Measurements from ENCODE around the gene PDGFRB. TPM values are rescaled to one million over a fixed set of nuclear protein-coding genes. Genes with fewer than 3 reads are reported as not detected.

Gene PDGFRB
- total RNA-seq, 6 experiments from 2014 or later, result 6.8 to 19.5 (median 9.4) TPM

DNA sequence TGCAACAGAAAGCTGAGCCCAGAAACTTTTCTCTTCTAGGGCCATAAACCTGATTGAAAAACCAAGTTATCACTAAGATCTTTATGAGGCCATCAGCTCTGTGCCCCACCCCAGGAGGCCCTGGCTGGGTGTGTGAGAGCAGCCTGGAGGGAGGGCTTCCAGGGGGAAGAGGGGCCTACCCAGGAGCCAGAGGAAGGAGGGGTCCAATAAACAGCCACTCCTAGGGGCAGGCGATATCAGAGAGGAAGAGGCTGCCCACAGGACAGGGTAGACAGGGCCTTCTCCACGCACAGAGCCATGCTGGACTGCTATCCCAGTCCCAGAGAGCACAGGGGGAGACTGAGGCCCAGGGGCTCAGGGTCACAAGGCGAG is 6.5 kb upstream of the PDGFRB start:
- DNase-seq, result no peak
- H3K27ac ChIP-seq, result no peak overlapping the region
- no peak for ATAC-seq
- no peaks in the 10 kb centered on the region for H3K4me1 ChIP-seq
- H3K9me3 ChIP-seq, result no peaks in the 10 kb centered on the region
- no peak overlapping the region for H3K4me3 ChIP-seq
- no peaks in the 10 kb centered on the region for H3K36me3 ChIP-seq
- intact Hi-C loops (cut with DNase I), result loop anchor here (5.0 to 10.0 kb wide), 2 partner anchors 55 to 183 kb away; no protein-coding TSS in a partner anchor
- TF ChIP-seq, protein P1, sequence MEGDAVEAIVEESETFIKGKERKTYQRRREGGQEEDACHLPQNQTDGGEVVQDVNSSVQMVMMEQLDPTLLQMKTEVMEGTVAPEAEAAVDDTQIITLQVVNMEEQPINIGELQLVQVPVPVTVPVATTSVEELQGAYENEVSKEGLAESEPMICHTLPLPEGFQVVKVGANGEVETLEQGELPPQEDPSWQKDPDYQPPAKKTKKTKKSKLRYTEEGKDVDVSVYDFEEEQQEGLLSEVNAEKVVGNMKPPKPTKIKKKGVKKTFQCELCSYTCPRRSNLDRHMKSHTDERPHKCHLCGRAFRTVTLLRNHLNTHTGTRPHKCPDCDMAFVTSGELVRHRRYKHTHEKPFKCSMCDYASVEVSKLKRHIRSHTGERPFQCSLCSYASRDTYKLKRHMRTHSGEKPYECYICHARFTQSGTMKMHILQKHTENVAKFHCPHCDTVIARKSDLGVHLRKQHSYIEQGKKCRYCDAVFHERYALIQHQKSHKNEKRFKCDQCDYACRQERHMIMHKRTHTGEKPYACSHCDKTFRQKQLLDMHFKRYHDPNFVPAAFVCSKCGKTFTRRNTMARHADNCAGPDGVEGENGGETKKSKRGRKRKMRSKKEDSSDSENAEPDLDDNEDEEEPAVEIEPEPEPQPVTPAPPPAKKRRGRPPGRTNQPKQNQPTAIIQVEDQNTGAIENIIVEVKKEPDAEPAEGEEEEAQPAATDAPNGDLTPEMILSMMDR (IDR thresholded peaks at IDR 0.05), result no peak
- no peak for TF ChIP-seq POLR2A (IDR thresholded peaks at IDR 0.05)
- H3K27me3 ChIP-seq, result peaks cover 0 to 6% of the 10 kb centered on the region in 2 donors
- 80% methylated on average over 1 of the region's 3 CpGs for WGBS (ENCODE audit: insufficient coverage, low coverage, low lambda C conversion rate, missing lambda C conversion rate)

DNA sequence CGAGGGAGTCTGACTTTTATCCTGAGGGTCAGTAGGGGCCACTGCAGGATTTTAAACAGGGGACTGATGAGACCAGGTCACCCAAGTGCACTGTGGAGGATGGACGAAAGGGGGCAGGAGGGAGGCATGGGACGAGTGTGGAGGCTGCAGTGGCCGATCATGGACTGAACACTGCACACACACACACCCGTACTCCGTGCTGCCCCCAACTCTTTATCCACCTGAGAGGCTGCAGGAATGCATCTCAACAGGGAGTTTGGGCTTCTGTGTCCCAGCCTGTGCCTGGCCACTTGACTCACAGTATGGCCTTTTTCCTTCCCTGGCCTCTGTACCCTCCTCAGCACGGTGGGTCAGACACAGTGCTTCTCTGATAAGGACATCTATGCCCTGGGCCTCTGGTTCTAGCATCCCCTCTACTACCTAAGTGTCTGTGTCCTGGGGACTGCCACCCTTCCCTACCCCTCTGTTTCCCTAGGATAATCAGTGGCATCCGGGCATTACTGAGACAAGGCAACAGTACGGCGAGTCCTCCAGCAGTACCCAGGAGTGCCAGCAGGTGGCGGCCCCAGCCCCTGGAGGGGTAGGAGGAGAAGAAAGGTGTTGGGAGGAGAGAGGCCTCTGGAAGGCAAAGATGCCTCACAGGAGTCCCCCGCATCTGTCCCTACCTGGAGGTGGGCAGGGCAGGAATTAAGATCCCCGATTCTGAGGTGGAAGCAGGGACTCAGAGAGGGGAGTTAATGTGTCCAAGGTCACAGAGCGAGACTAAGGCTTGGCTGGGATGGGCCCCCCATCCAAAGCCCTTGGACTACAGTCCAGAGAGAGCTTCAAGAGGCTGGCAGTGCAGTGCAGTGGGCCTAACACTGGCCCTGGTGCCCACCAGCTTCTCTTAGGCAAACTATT is 5.8 kb upstream of the PDGFRB start:
- H3K9me3 ChIP-seq, result no peaks in the 10 kb centered on the region
- TF ChIP-seq POLR2A (IDR thresholded peaks at IDR 0.05), result no peak
- TF ChIP-seq, protein P1 (IDR thresholded peaks at IDR 0.05), result peak; percentile 82 to 93 (median 86)
- 33% methylated on average over 11 of the region's 14 CpGs for WGBS (ENCODE audit: insufficient coverage, low coverage, low lambda C conversion rate, missing lambda C conversion rate)
- H3K36me3 ChIP-seq, result no peaks in the 10 kb centered on the region
- no peaks in the 10 kb centered on the region for H3K27me3 ChIP-seq
- intact Hi-C loops (cut with DNase I), result loop anchor here (5.0 to 10.0 kb wide), 2 partner anchors 56 to 183 kb away; no protein-coding TSS in a partner anchor
- H3K4me1 ChIP-seq, result no peaks in the 10 kb centered on the region
- H3K4me3 ChIP-seq, result no peak overlapping the region
- ATAC-seq, result peak; percentile 91 to 95 (median 94)
- no peak overlapping the region for H3K27ac ChIP-seq
- peak; percentile 77 to 86 (median 83) for DNase-seq

DNA sequence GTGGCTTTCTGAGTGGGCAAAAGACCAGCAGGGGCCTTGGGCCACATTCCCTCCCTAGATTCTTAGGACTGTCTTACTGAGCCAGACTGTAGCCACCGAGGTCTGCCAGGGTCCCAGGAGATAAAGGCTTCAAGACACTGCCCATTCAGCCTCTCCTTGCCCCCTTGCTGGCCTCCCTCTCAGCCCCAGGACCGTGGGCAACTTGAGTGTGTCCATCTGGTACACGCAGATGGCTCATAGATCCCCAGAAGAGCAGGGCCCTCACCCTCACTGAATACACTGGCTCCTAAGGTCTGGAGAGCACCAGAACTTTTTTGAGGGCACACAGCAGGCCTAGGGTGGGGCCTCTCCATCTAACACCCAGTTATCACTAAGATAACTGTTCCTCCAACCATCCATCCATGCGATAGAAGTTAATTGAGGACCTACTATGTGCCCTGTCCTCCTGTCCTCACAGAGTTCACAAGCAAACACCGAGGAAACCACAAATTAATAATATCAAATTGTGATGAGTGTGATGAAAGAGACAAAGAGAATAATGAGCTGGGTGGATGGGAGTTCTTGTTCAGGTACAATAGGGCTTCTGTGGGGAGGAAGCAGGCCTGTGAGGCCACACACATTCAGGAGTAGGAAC is 4.9 kb upstream of the PDGFRB start:
- intact Hi-C loops (cut with DNase I), result loop anchor here (5.0 to 10.0 kb wide), 2 partner anchors 57 to 184 kb away; no protein-coding TSS in a partner anchor
- Histone ChIP-seq H3K27ac (no peak overlapping the region), H3K4me1 (no peaks in the 10 kb centered on the region)

DNA sequence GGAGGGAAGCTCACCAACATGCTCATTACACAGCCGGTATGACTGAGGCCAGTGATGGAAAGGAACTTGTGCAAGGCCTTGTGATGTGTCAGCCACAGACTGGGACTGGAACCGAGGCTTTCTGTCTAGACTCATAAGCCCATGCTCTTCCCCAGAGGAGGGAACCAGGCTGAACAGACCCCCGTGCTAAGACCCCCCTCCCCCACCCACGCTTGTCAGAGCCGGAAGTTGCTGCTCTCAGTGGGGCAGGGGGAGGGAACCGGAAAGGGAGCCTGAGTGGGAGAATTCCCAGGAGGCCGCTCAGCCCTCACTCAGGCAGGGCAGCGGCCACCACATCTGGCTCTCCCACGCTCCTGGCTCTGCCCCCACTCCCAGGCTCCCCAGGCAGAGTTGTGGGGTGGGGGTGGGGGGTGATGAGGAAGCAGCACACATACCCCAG is 4.1 kb upstream of the PDGFRB start:
- H3K36me3 ChIP-seq, result no peaks in the 10 kb centered on the region
- intact Hi-C loops (cut with DNase I), result loop anchor here (5.0 to 10.0 kb wide), 2 partner anchors 58 to 185 kb away; no protein-coding TSS in a partner anchor
- no peaks in the 10 kb centered on the region for H3K4me1 ChIP-seq
- no peaks in the 10 kb centered on the region for H3K27me3 ChIP-seq
- H3K9me3 ChIP-seq, result no peaks in the 10 kb centered on the region
- DNase-seq (no peak), ATAC-seq (peak in 1 of 4 donors; percentile 6)
- 71% methylated on average over 4 of the region's 9 CpGs for WGBS (ENCODE audit: insufficient coverage, low coverage, low lambda C conversion rate, missing lambda C conversion rate)
- TF ChIP-seq, protein P1 (IDR thresholded peaks at IDR 0.05), result no peak
- TF ChIP-seq POLR2A (IDR thresholded peaks at IDR 0.05), result no peak
- H3K4me3 ChIP-seq, result no peak overlapping the region
- no peak overlapping the region for H3K27ac ChIP-seq

More for the DNA sequence above, 4.9 kb upstream of the PDGFRB start:
- TF ChIP-seq, protein P1 (IDR thresholded peaks at IDR 0.05), result no peak
- no peak for TF ChIP-seq POLR2A (IDR thresholded peaks at IDR 0.05)
- WGBS (ENCODE audit: insufficient coverage, low coverage, low lambda C conversion rate, missing lambda C conversion rate), result 60% methylated on average over 4 of the region's 5 CpGs
- no peaks in the 10 kb centered on the region for H3K36me3 ChIP-seq
- no peak overlapping the region for H3K4me3 ChIP-seq
- DNase-seq (no peak), ATAC-seq (no peak)
- no peaks in the 10 kb centered on the region for H3K9me3 ChIP-seq
- H3K27me3 ChIP-seq, result no peaks in the 10 kb centered on the region

All from right lobe of liver (tissue), 6 donors.